Spleen (tissue), 11 donors: ENCODE results near the gene ANKRD31. TPM values are rescaled to one million over a fixed set of nuclear protein-coding genes. Genes with fewer than 3 reads are reported as not detected.
A peak's percentile ranks its signal among the peaks of the same experiment; 100 is the strongest.

Experiments
- DNase-seq: peaks from one replicate; pipeline ENCODE4 v3.0.0-alpha.2; 2020
- H3K27ac ChIP-seq, 8 donors: fragments of 200-600 bp; sonication (generic) in 7 of 8; 1 replicate in 4 of 8; 2 replicates in 4 of 8; pipeline versions ENCODE4 v1.5.0 to v1.8.0; 2016 to 2021; ENCODE audit warnings: inconsistent platforms in 4 of 8, mild to moderate bottlenecking in 4 of 8, moderate library complexity in 1 of 8
- H3K27me3 ChIP-seq, 7 donors: fragments of 200-600 bp; sonication (generic) in 6 of 7; replicated peaks in 1 of 7; 1 replicate in 4 of 7; 2 replicates in 3 of 7; pipeline versions ENCODE4 v1.5.0 to v1.8.0; 2016 to 2021; ENCODE audit warnings: inconsistent platforms in 3 of 7, mild to moderate bottlenecking in 1 of 7
- H3K36me3 ChIP-seq, 6 donors: fragments of 200-600 bp; sonication (generic) in 5 of 6; 1 replicate in 4 of 6; 2 replicates in 2 of 6; pipeline versions ENCODE4 v1.5.0 to v1.8.0; 2016 to 2021; ENCODE audit warnings: inconsistent platforms in 2 of 6
- H3K4me1 ChIP-seq, 6 donors: fragments of 200-600 bp; sonication (generic) in 5 of 6; 1 replicate in 3 of 6; 2 replicates in 3 of 6; pipeline versions ENCODE4 v1.5.0 to v1.8.0; 2016 to 2021; ENCODE audit warnings: inconsistent platforms in 3 of 6
- H3K4me3 ChIP-seq, 8 donors: fragments of 200-600 bp; sonication (generic) in 7 of 8; 1 replicate in 4 of 8; 2 replicates in 4 of 8; pipeline versions ENCODE4 v1.5.0 to v1.8.0; 2016 to 2021; ENCODE audit warnings: inconsistent platforms in 4 of 8, mild to moderate bottlenecking in 4 of 8, moderate library complexity in 2 of 8
- H3K9me3 ChIP-seq, 8 donors: fragments of 200-600 bp; sonication (generic) in 7 of 8; 1 replicate in 4 of 8; 2 replicates in 4 of 8; pipeline versions ENCODE4 v1.5.0 to v1.8.0; 2016 to 2021; ENCODE audit warnings: inconsistent platforms in 4 of 8
- CTCF ChIP-seq, 11 experiments: fragments of 200-600 bp in 7 of 11; fragments of 450-650 bp in 4 of 11; sonication (generic) in 4 of 11; IDR thresholded peaks in 8 of 11; conservative IDR thresholded peaks in 3 of 11; 1 replicate in 7 of 11; 2 replicates in 4 of 11; pipeline versions ENCODE4 v1.4.0 to v1.8.0; 2016 to 2021; ENCODE audit warnings: antibody characterized with exemption in 11 of 11, inconsistent platforms in 4 of 11, mild to moderate bottlenecking in 1 of 11
- POLR2A ChIP-seq, 3 donors: fragments of 450-650 bp; IDR thresholded peaks; one replicate each; pipeline ENCODE4 v1.5.1; 2017; ENCODE audit warnings: antibody characterized with exemption in 3 of 3, mild to moderate bottlenecking in 1 of 3
- POLR2AphosphoS5 ChIP-seq, 3 donors: sonication (generic); formaldehyde crosslinking; IDR thresholded peaks; one replicate each; pipeline ENCODE4 v1.5.1; 2017; ENCODE audit warnings: antibody characterized with exemption in 3 of 3
- WGBS, 5 donors: extraction: QIAGEN DNeasy Blood & Tissue Kit in 3 of 5; methylation state at CpG; one replicate each; pipeline versions ENCODE4 v1.1.5 to v1.1.7; 2013 to 2018; 5-methylcytosine and 5-hydroxymethylcytosine counted together
- intact Hi-C: fragments of 100-400 bp; cut with DNase I; formaldehyde crosslinking; loops from one replicate; pipeline ENCODE4 v1.15.0; 2023; ENCODE audit warnings: low total_unique reads
- polyA plus RNA-seq, 3 donors: library from polyadenylated mRNA; stranded (reverse); fragments of 200-250 nt; gene quantifications; one replicate each; pipeline ENCODE4 v1.2.1, GENCODE V29; 2013
- total RNA-seq, 7 donors: library from RNA; depleted of rRNA in 3 of 7; stranded (reverse); fragments of >200 nt in 3 of 7; fragmentation: NEBNext Ultra II Directional in 4 of 7; extraction: Animal tissue kit (Norgen Biotek cat#: 25700) in 4 of 7; gene quantifications; one replicate each; pipeline versions ENCODE4 v1.1.0 to v1.2.1, GENCODE V29; 2016 to 2021
- donor health status: healthy with polysubstance abuse.
- donor health status: DM: no; HTN: no; CAD: no; lungs with moderate emphysema.
- donor health status: DM: no; HTN: no; CAD: no.
- donor health status: Bipolar disorder and iron deficiency.
- donor health status: healthy.
- donor health status: DM: no; HTN: no; CAD: no.
- donor health status: DM: yes; HTN: yes; CAD: no.

Gene ANKRD31
- total and polyA plus RNA-seq, 10 donors, result 0.03 to 0.51 (median 0.22) TPM

GRCh38 chr5:75055727-75056144, 180.9 kb downstream of the ANKRD31 start:
- TF ChIP-seq CTCF (IDR thresholded peaks at IDR 0.05 in 8 of 11, conservative IDR thresholded peaks at IDR 0.05 in 3 of 11), result no peak
- TF ChIP-seq POLR2AphosphoS5 (IDR thresholded peaks at IDR 0.05), result no peak
- TF ChIP-seq POLR2A (IDR thresholded peaks at IDR 0.05), result no peak
- H3K27ac ChIP-seq, result no peak overlapping the region
- H3K4me1 ChIP-seq, result peaks cover 0 to 57% (median 36%) of the 10 kb centered on the region in 6 donors
- 90 to 100% (median 93%) methylated on average over 1 of the region's 1 CpG for WGBS, 5 donors
- H3K36me3 ChIP-seq, result no peaks in the 10 kb centered on the region
- H3K9me3 ChIP-seq, result no peaks in the 10 kb centered on the region
- H3K27me3 ChIP-seq, result peaks cover 0 to 59% (median 15%) of the 10 kb centered on the region in 7 donors
- no peak for DNase-seq
- intact Hi-C loops, result no loop called here
- H3K4me3 ChIP-seq, result no peak overlapping the region

- peak; percentile 81 for DNase-seq
- WGBS, 5 donors, result 38 to 50% (median 46%) methylated on average over 26 to 28 of the region's 28 CpGs
- H3K4me3 ChIP-seq, result peak overlapping the region; percentile 70 to 96 (median 88)
- H3K27me3 ChIP-seq, result peaks cover 0 to 62% (median 15%) of the 10 kb centered on the region in 7 donors
- intact Hi-C loops, result no loop called here
- TF ChIP-seq CTCF (IDR thresholded peaks at IDR 0.05 in 8 of 11, conservative IDR thresholded peaks at IDR 0.05 in 3 of 11) (no peak), POLR2AphosphoS5 (IDR thresholded peaks at IDR 0.05) (no peak), POLR2A (IDR thresholded peaks at IDR 0.05) (no peak)
- H3K9me3 ChIP-seq, result no peaks in the 10 kb centered on the region
- no peaks in the 10 kb centered on the region for H3K36me3 ChIP-seq
- peaks cover 0 to 71% (median 48%) of the 10 kb centered on the region in 6 donors for H3K4me1 ChIP-seq
- peak overlapping the region; percentile 80 to 92 (median 90) for H3K27ac ChIP-seq
Observed at GRCh38 chr5:75054134-75054930, 182.3 kb downstream of the ANKRD31 start.

- peak overlapping the region; percentile 80 to 92 (median 90) for H3K27ac ChIP-seq
- TF ChIP-seq POLR2A (IDR thresholded peaks at IDR 0.05) (no peak), POLR2AphosphoS5 (IDR thresholded peaks at IDR 0.05) (peak; percentile 34 to 73 (median 71)), CTCF (IDR thresholded peaks at IDR 0.05 in 8 of 11, conservative IDR thresholded peaks at IDR 0.05 in 3 of 11) (peak in 3 of 11 experiments; percentile 13 to 21 (median 14))
- peaks cover 0 to 79% (median 56%) of the 10 kb centered on the region in 6 donors for H3K4me1 ChIP-seq
- H3K9me3 ChIP-seq, result no peaks in the 10 kb centered on the region
- WGBS, 5 donors, result 0 to 1% (median 1%) methylated on average over 23 to 95 of the region's 95 CpGs
- intact Hi-C loops, result no loop called here
- DNase-seq, result peak; percentile 85
- H3K4me3 ChIP-seq, result peak overlapping the region; percentile 70 to 96 (median 88)
- no peaks in the 10 kb centered on the region for H3K36me3 ChIP-seq
- peaks cover 0 to 62% (median 15%) of the 10 kb centered on the region in 7 donors for H3K27me3 ChIP-seq
Observed at GRCh38 chr5:75053304-75054133, 183.2 kb downstream of the ANKRD31 start.

DNA sequence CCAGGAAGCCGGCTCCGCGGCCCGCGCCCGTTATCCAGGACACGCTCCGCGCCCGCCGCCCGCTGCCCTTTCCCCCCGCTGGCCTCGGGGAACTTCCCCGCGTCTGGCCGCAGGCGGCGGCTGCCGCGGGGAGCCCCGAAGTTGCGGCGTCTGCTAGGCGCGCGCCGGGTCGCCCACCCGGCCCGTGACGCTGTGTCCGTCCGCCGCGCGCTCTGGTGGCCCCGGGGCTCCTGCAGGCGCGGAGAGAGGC, 183.7 kb downstream of the ANKRD31 start:
- intact Hi-C loops, result no loop called here
- Histone ChIP-seq H3K36me3 (no peaks in the 10 kb centered on the region), H3K27me3 (peaks cover 0 to 62% (median 15%) of the 10 kb centered on the region in 7 donors), H3K9me3 (no peaks in the 10 kb centered on the region), H3K4me3 (peak overlapping the region; percentile 70 to 96 (median 88)), H3K27ac (peak overlapping the region; percentile 80 to 92 (median 90)), H3K4me1 (peaks cover 0 to 82% (median 57%) of the 10 kb centered on the region in 6 donors)
- 0 to 1% (median 0%) methylated on average over 3 to 40 of the region's 40 CpGs for WGBS, 5 donors
- TF ChIP-seq POLR2AphosphoS5 (IDR thresholded peaks at IDR 0.05), result no peak
- TF ChIP-seq CTCF (IDR thresholded peaks at IDR 0.05 in 8 of 11, conservative IDR thresholded peaks at IDR 0.05 in 3 of 11), result no peak
- TF ChIP-seq POLR2A (IDR thresholded peaks at IDR 0.05), result no peak
- DNase-seq, result peak; percentile 81
